WTC11 (cell line): Measurements from ENCODE around the gene CPB1. TPM values are rescaled to one million over a fixed set of nuclear protein-coding genes. Genes with fewer than 3 reads are reported as not detected.

Experiments
- ATAC-seq: fragments of 200-7000 bp; cut with Tn5 transposase; 2 replicates; pipeline ENCODE4 v1.10.0; 2021; ENCODE audit warnings: mild to moderate bottlenecking, moderate library complexity
- CTCF ChIA-PET: fragments of 300-600 bp; sonication (Branson Sonifier 250); formaldehyde crosslinking; loops from one replicate; lab custom pipeline; 2021; ENCODE audit warnings: antibody characterized with exemption; lab: Charles Lee
- POLR2A ChIA-PET: fragments of 350-600 bp; sonication (Branson Sonifier 250); formaldehyde crosslinking; loops from one replicate; lab custom pipeline; 2021; ENCODE audit warnings: antibody characterized with exemption; lab: Charles Lee
- DNase-seq: peaks from one replicate; pipeline ENCODE4 v3.0.0; 2021; ENCODE audit warnings: low spot score
- H3K27ac Mint-ChIP-seq: 2 replicates; pipeline ENCODE4 v1.8.0; 2021; ENCODE audit warnings: mixed read lengths
- H3K27me3 Mint-ChIP-seq: 2 replicates; pipeline ENCODE4 v1.8.0; 2021; ENCODE audit warnings: low read depth, mild to moderate bottlenecking, moderate library complexity, mixed read lengths
- H3K36me3 Mint-ChIP-seq: 2 replicates; pipeline ENCODE4 v1.8.0; 2021; ENCODE audit warnings: mixed read lengths
- H3K4me1 Mint-ChIP-seq: 2 replicates; pipeline ENCODE4 v1.8.0; 2022; ENCODE audit warnings: mixed read lengths
- H3K4me3 Mint-ChIP-seq: 2 replicates; pipeline ENCODE4 v1.8.0; 2021; ENCODE audit warnings: mild to moderate bottlenecking, moderate library complexity, mixed read lengths
- H3K9me3 Mint-ChIP-seq: 2 replicates; pipeline ENCODE4 v1.8.0; 2021; ENCODE audit warnings: mixed read lengths
- AFF4 ChIP-seq: sonication (generic); formaldehyde crosslinking; IDR thresholded peaks from 2 replicates; pipeline ENCODE4 v1.8.1; 2023; ENCODE audit warnings: mild to moderate bottlenecking, missing genetic modification reagents, borderline replicate concordance
- ATF3 ChIP-seq: sonication (generic); formaldehyde crosslinking; conservative IDR thresholded peaks from 2 replicates; pipeline ENCODE4 v1.8.1; 2022; ENCODE audit warnings: mild to moderate bottlenecking, missing genetic modification reagents
- E2F4 ChIP-seq: sonication (generic); formaldehyde crosslinking; IDR thresholded peaks from 2 replicates; pipeline ENCODE4 v1.8.1; 2022; ENCODE audit warnings: low read depth, mild to moderate bottlenecking, moderate library complexity, missing genetic modification reagents, borderline replicate concordance
- ERG ChIP-seq: fragments of 250-450 bp; sonication (Bioruptor Pico); IDR thresholded peaks from 2 replicates; pipeline ENCODE4 v1.8.0; 2021; ENCODE audit warnings: mild to moderate bottlenecking
- FOXK1 ChIP-seq: sonication (generic); formaldehyde crosslinking; IDR thresholded peaks from 2 replicates; pipeline ENCODE4 v1.8.0; 2022; ENCODE audit warnings: mild to moderate bottlenecking, moderate library complexity, missing genetic modification reagents
- GABPB1 ChIP-seq: sonication (generic); formaldehyde crosslinking; IDR thresholded peaks from 2 replicates; pipeline ENCODE4 v1.8.1; 2023; ENCODE audit warnings: mild to moderate bottlenecking, missing genetic modification reagents
- OVOL2 ChIP-seq: fragments of 250-450 bp; sonication (Bioruptor Pico); IDR thresholded peaks from 2 replicates; pipeline ENCODE4 v1.9.0; 2021; ENCODE audit warnings: mild to moderate bottlenecking, borderline replicate concordance
- PREB ChIP-seq: sonication (generic); formaldehyde crosslinking; IDR thresholded peaks from 2 replicates; pipeline ENCODE4 v1.8.1; 2022; ENCODE audit warnings: mild to moderate bottlenecking, missing genetic modification reagents, moderate library complexity, borderline replicate concordance
- SMAD3 ChIP-seq: sonication (generic); formaldehyde crosslinking; IDR thresholded peaks from 2 replicates; pipeline ENCODE4 v1.8.0; 2022; ENCODE audit warnings: missing genetic modification reagents, mild to moderate bottlenecking, borderline replicate concordance
- TP53 ChIP-seq: sonication (generic); formaldehyde crosslinking; IDR thresholded peaks from 2 replicates; pipeline ENCODE4 v1.8.1; 2023; ENCODE audit warnings: mild to moderate bottlenecking, missing genetic modification reagents
- USF2 ChIP-seq: sonication (generic); formaldehyde crosslinking; IDR thresholded peaks from 2 replicates; pipeline ENCODE4 v1.8.1; 2023; ENCODE audit warnings: mild to moderate bottlenecking, missing genetic modification reagents, moderate library complexity
- ZNF232 ChIP-seq: sonication (generic); formaldehyde crosslinking; IDR thresholded peaks from 2 replicates; pipeline ENCODE4 v1.8.0; 2022; ENCODE audit warnings: mild to moderate bottlenecking, missing genetic modification reagents
- ZNF281 ChIP-seq: sonication (generic); formaldehyde crosslinking; IDR thresholded peaks from 2 replicates; pipeline ENCODE4 v1.8.0; 2023; ENCODE audit warnings: mild to moderate bottlenecking, missing genetic modification reagents
- ZNF423 ChIP-seq: fragments of 250-450 bp; sonication (Bioruptor Pico); IDR thresholded peaks from 2 replicates; pipeline ENCODE4 v2.1.2; 2022; ENCODE audit warnings: mild to moderate bottlenecking, moderate library complexity
- ZNF425 ChIP-seq: fragments of 250-450 bp; sonication (Bioruptor Pico); conservative IDR thresholded peaks from 2 replicates; pipeline ENCODE4 v1.9.0; 2021; ENCODE audit warnings: mild to moderate bottlenecking
- ZNF512 ChIP-seq: sonication (generic); formaldehyde crosslinking; IDR thresholded peaks from 2 replicates; pipeline ENCODE4 v1.8.1; 2022; ENCODE audit warnings: missing genetic modification reagents, borderline replicate concordance
- total RNA-seq: library from RNA; stranded (reverse); gene quantifications from 3 replicates; pipeline ENCODE4 v1.2.3, GENCODE V29; 2021

Gene CPB1
- total RNA-seq, 1 experiment from 2014 or later, result 5.0 TPM

- H3K9me3 Mint-ChIP-seq, result peaks cover 20% of the 10 kb centered on the region
- TF ChIP-seq FOXK1 (no peak), GABPB1 (no peak), ZNF425 (CRISPR knock-in tag) (no peak), E2F4 (no peak), OVOL2 (CRISPR knock-in tag) (no peak), TP53 (CRISPR knock-in tag) (no peak), PREB (CRISPR knock-in tag) (no peak), ZNF232 (CRISPR knock-in tag) (no peak), ZNF512 (CRISPR knock-in tag) (no peak), ZNF281 (CRISPR knock-in tag) (no peak), AFF4 (CRISPR knock-in tag) (no peak), ERG (CRISPR knock-in tag) (no peak), ZNF423 (no peak), USF2 (CRISPR knock-in tag) (no peak), ATF3 (CRISPR knock-in tag) (no peak), SMAD3 (CRISPR knock-in tag) (no peak)
- CTCF ChIA-PET, result no interaction called here
- POLR2A ChIA-PET, result no interaction called here
- peaks cover 28% of the 10 kb centered on the region for H3K4me1 Mint-ChIP-seq
- H3K4me3 Mint-ChIP-seq, result no peak overlapping the region
- H3K27ac Mint-ChIP-seq, result no peak overlapping the region
- no peaks in the 10 kb centered on the region for H3K27me3 Mint-ChIP-seq
- ATAC-seq (no peak), DNase-seq (no peak)
- peaks cover 11% of the 10 kb centered on the region for H3K36me3 Mint-ChIP-seq
Measured at GRCh38 chr3:148789906-148790305, 37.7 kb upstream of the CPB1 start.
